ENCODE results near the gene OCEL1. TPM values are rescaled to one million over a fixed set of nuclear protein-coding genes. Genes with fewer than 3 reads are reported as not detected.
A peak's percentile ranks its signal among the peaks of the same experiment; 100 is the strongest.

The OCEL1 gene
- total RNA-seq, 1 donor: 3.3 TPM

- Histone ChIP-seq H4K20me1 (ENCODE audit: insufficient read depth, low read length) (no peaks in the 10 kb centered on the region), H3K9me3 (ENCODE audit: low read depth, low read length) (no peaks in the 10 kb centered on the region), H3K4me3 (ENCODE audit: insufficient read depth, low read length) (peak within 1 kb of the TSS; percentile 87), H3K36me3 (ENCODE audit: insufficient read depth, low read length) (peaks cover 42% of the 10 kb centered on the region), H3K4me1 (ENCODE audit: insufficient read depth, low read length) (peaks cover 14% of the 10 kb centered on the region), H3K79me2 (ENCODE audit: insufficient read depth, low read length) (peaks cover 3% of the 10 kb centered on the region), H3K27ac (ENCODE audit: low read depth, low read length) (peak within 1 kb of the TSS; percentile 93), H2AFZ (ENCODE audit: low read length) (peak within 1 kb of the TSS; percentile 79), H3K27me3 (ENCODE audit: insufficient read depth, low read length) (no peaks in the 10 kb centered on the region), H3K4me2 (ENCODE audit: insufficient read depth, low read length) (peak within 1 kb of the TSS; percentile 93)
- peak; percentile 99 for DNase-seq (ENCODE audit: insufficient read length, low spot score, missing footprints)
- no peak for TF ChIP-seq CTCF (IDR thresholded peaks at IDR 0.05; ENCODE audit: extremely low read depth, low read depth, low read length)
Observed at GRCh38 chr19:17215127-17215971, 10.7 kb upstream of the OCEL1 start, which contains the start of gene USE1. Gene USE1, plus strand, starts transcription at chr19:17215357. Its CDS starts 49 bp downstream, at chr19:17215406.

- Histone ChIP-seq H3K4me2 (ENCODE audit: insufficient read depth, low read length) (peak overlapping the region; percentile 93), H4K20me1 (ENCODE audit: insufficient read depth, low read length) (no peaks in the 10 kb centered on the region), H3K9me3 (ENCODE audit: low read depth, low read length) (no peaks in the 10 kb centered on the region), H3K79me2 (ENCODE audit: insufficient read depth, low read length) (peaks cover 3% of the 10 kb centered on the region), H2AFZ (ENCODE audit: low read length) (no peak overlapping the region), H3K4me3 (ENCODE audit: insufficient read depth, low read length) (peak overlapping the region; percentile 87), H3K27ac (ENCODE audit: low read depth, low read length) (peak overlapping the region; percentile 45), H3K36me3 (ENCODE audit: insufficient read depth, low read length) (peaks cover 35% of the 10 kb centered on the region), H3K4me1 (ENCODE audit: insufficient read depth, low read length) (peaks cover 16% of the 10 kb centered on the region), H3K27me3 (ENCODE audit: insufficient read depth, low read length) (no peaks in the 10 kb centered on the region)
- no peak for TF ChIP-seq CTCF (IDR thresholded peaks at IDR 0.05; ENCODE audit: extremely low read depth, low read depth, low read length)
- DNase-seq (ENCODE audit: insufficient read length, low spot score, missing footprints): peak; percentile 54
Observed at GRCh38 chr19:17216058-17216670, 9.9 kb upstream of the OCEL1 start.

- no peaks in the 10 kb centered on the region for H3K27me3 ChIP-seq (ENCODE audit: insufficient read depth, low read length)
- no peaks in the 10 kb centered on the region for H3K9me3 ChIP-seq (ENCODE audit: low read depth, low read length)
- peaks cover 15% of the 10 kb centered on the region for H3K36me3 ChIP-seq (ENCODE audit: insufficient read depth, low read length)
- TF ChIP-seq CTCF (IDR thresholded peaks at IDR 0.05; ENCODE audit: extremely low read depth, low read depth, low read length): no peak
- H3K4me1 ChIP-seq (ENCODE audit: insufficient read depth, low read length): peaks cover 16% of the 10 kb centered on the region
- H3K4me2 ChIP-seq (ENCODE audit: insufficient read depth, low read length): no peak overlapping the region
- peak; percentile 39 for DNase-seq (ENCODE audit: insufficient read length, low spot score, missing footprints)
- no peak overlapping the region for H3K4me3 ChIP-seq (ENCODE audit: insufficient read depth, low read length)
- H3K79me2 ChIP-seq (ENCODE audit: insufficient read depth, low read length): peaks cover 3% of the 10 kb centered on the region
- H2AFZ ChIP-seq (ENCODE audit: low read length): no peak overlapping the region
- H4K20me1 ChIP-seq (ENCODE audit: insufficient read depth, low read length): no peaks in the 10 kb centered on the region
- no peak overlapping the region for H3K27ac ChIP-seq (ENCODE audit: low read depth, low read length)
Observed at GRCh38 chr19:17219286-17219685, 6.7 kb upstream of the OCEL1 start.

GRCh38 chr19:17220207-17220758, 5.7 kb upstream of the OCEL1 start:
- Histone ChIP-seq H3K9me3 (ENCODE audit: low read depth, low read length) (no peaks in the 10 kb centered on the region), H3K36me3 (ENCODE audit: insufficient read depth, low read length) (peaks cover 15% of the 10 kb centered on the region), H3K4me1 (ENCODE audit: insufficient read depth, low read length) (peaks cover 9% of the 10 kb centered on the region), H3K4me3 (ENCODE audit: insufficient read depth, low read length) (no peak overlapping the region), H2AFZ (ENCODE audit: low read length) (peak overlapping the region; percentile 67), H3K27me3 (ENCODE audit: insufficient read depth, low read length) (no peaks in the 10 kb centered on the region), H4K20me1 (ENCODE audit: insufficient read depth, low read length) (no peaks in the 10 kb centered on the region), H3K79me2 (ENCODE audit: insufficient read depth, low read length) (peaks cover 3% of the 10 kb centered on the region), H3K4me2 (ENCODE audit: insufficient read depth, low read length) (peak overlapping the region; percentile 1), H3K27ac (ENCODE audit: low read depth, low read length) (no peak overlapping the region)
- DNase-seq (ENCODE audit: insufficient read length, low spot score, missing footprints): peak; percentile 96
- TF ChIP-seq CTCF (IDR thresholded peaks at IDR 0.05; ENCODE audit: extremely low read depth, low read depth, low read length): no peak
